NB4 (cell line): Measurements from ENCODE around the gene LSG1.

Experiments
- POLR2A ChIP-seq: IDR thresholded peaks from 2 replicates; pipeline ENCODE4 v1.6.1; 2011; ENCODE audit warnings: mild to moderate bottlenecking; ENCODE audit not compliant: insufficient read length; ENCODE audit errors: extremely low read depth
- TF ChIP-seq, protein P1 (sequence below): IDR thresholded peaks from one replicate; pipeline ENCODE4 v1.5.1; 2012; ENCODE audit warnings: low read depth, low read length

DNA sequence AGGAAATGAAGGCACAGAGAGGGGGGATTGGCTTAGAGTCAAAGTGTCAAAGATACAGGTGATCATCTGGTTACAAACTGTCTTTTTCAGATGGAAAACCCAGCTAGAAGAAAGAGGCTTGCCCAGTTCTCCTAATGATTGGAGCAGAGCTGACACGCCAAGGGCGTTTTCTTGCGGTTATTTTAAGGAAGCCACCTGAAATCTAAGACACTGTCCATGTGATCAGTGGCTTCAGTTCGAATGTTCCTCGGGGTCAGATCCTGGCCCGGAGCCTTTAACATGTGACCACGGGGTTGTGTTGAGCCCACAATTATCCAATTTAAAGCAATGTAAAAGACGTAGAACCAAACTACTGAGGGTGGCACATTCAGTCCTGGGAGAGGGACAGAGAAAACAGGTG is 33.2 kb upstream of the LSG1 start:
- TF ChIP-seq, protein P1, sequence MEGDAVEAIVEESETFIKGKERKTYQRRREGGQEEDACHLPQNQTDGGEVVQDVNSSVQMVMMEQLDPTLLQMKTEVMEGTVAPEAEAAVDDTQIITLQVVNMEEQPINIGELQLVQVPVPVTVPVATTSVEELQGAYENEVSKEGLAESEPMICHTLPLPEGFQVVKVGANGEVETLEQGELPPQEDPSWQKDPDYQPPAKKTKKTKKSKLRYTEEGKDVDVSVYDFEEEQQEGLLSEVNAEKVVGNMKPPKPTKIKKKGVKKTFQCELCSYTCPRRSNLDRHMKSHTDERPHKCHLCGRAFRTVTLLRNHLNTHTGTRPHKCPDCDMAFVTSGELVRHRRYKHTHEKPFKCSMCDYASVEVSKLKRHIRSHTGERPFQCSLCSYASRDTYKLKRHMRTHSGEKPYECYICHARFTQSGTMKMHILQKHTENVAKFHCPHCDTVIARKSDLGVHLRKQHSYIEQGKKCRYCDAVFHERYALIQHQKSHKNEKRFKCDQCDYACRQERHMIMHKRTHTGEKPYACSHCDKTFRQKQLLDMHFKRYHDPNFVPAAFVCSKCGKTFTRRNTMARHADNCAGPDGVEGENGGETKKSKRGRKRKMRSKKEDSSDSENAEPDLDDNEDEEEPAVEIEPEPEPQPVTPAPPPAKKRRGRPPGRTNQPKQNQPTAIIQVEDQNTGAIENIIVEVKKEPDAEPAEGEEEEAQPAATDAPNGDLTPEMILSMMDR, result no peak
- no peak for TF ChIP-seq POLR2A
